GM12873 (cell line): ENCODE results near the gene ZC3H12D.

Experiments
- TF ChIP-seq, protein P1 (sequence below): IDR thresholded peaks from 2 replicates; pipeline ENCODE4 v1.5.1; 2012; ENCODE audit warnings: low read depth, mild to moderate bottlenecking, moderate library complexity, low read length, control low read depth; ENCODE audit not compliant: insufficient read depth; ENCODE audit errors: missing control alignments

The ZC3H12D gene

DNA sequence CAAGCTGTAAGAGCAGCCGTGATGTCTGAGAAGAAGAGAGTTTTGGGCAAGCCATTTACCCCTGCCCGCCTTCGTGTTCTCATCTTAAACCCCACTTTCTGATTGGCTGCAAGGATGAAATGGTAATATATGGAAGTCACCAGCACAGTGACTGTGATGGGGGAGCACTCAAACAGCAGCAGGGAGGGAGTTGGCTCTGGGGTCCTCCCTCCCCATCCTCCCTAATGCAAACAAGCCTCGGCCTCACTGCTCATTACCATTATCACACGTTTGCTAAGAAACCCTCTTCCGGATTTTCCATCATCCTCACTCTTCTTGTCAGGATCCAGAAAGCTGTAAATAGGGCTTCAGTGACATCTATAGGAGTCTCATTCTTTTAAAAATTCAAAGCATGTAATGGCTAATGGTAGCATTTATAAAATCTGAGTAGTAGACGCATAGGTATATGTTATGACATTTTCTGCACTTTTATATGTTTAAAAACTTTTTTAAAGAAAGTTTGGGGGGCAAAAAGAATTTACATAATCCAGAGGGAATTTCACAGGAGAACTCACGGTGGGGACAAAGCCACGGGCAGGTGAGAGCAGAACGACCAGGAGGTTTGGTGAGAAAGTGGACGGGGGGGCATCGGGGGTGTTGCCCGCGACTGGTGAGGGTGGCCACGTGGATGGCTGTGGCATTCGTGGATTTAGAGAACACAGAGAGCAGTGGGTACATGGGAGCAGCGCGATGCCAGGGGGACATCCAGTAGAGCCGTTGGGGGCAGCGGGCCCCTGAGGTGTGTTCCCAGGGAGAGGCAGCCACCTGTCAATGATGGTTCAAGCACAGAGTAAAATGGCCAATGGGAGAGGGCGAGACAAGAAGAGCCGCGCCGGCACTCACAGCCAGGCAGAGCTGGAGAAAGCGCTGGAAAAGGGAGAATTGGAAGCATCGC lies 55.1 kb downstream of the ZC3H12D start:
- TF ChIP-seq, protein P1, sequence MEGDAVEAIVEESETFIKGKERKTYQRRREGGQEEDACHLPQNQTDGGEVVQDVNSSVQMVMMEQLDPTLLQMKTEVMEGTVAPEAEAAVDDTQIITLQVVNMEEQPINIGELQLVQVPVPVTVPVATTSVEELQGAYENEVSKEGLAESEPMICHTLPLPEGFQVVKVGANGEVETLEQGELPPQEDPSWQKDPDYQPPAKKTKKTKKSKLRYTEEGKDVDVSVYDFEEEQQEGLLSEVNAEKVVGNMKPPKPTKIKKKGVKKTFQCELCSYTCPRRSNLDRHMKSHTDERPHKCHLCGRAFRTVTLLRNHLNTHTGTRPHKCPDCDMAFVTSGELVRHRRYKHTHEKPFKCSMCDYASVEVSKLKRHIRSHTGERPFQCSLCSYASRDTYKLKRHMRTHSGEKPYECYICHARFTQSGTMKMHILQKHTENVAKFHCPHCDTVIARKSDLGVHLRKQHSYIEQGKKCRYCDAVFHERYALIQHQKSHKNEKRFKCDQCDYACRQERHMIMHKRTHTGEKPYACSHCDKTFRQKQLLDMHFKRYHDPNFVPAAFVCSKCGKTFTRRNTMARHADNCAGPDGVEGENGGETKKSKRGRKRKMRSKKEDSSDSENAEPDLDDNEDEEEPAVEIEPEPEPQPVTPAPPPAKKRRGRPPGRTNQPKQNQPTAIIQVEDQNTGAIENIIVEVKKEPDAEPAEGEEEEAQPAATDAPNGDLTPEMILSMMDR: no peak

DNA sequence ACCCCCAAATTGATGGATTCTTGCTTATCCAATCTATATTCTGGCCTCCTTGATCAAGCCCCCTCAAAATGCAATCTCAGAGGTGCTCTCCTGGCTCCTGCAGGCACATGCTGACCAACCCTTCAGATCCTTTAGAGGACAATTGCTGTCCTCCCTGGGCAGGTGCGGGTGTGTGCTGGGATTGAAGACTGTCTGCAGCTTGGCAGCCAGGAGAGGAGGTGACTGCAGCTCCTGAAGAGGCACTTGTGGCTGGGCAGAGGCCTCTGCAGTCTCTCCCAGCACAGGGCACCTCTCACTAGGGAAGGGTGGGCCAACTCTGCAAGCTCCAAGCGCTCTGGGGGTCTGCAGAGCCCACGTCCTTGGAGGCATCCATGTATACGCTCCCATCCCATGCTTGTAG lies 56.2 kb downstream of the ZC3H12D start:
- TF ChIP-seq, protein P1: no peak

DNA sequence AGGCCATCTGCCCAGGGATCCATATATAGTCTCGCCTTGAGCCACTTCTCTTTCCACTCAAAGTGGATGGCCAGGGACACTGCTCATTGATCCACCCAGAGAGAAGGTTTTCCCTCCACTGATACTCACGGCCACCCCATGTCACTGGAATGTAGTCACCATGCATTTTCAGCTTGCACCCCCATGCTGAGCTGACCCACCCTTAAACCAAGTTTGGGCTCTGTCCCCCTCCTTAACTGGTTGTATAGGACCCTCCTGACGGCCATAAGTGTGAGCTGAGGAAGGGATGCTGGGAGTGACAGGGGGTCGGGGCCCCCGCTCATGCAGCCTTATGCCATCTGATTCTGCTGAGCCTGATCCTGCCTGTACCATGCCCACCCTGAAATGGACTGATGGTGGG lies 59.1 kb downstream of the ZC3H12D start:
- TF ChIP-seq, protein P1: no peak

DNA sequence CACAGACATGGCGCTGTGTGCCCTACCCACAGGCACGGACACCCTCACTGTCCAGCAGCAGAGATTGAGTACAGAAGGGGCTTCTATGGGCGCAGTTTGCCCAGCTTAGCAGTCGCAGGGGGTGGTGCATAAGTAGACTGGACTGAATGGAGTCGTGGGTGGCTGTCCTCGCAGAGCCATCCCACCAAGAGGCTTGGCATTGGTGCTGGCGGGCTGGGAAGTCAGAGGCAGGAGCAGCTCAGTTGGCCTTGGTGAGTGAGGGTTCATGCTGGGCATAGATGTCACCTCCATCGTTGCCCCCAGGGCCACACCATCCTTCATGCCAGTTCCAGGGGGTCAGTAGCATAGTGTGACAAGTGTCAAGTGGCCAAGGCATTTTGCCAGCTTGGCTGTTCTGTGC lies 59.6 kb downstream of the ZC3H12D start:
- TF ChIP-seq, protein P1: no peak

DNA sequence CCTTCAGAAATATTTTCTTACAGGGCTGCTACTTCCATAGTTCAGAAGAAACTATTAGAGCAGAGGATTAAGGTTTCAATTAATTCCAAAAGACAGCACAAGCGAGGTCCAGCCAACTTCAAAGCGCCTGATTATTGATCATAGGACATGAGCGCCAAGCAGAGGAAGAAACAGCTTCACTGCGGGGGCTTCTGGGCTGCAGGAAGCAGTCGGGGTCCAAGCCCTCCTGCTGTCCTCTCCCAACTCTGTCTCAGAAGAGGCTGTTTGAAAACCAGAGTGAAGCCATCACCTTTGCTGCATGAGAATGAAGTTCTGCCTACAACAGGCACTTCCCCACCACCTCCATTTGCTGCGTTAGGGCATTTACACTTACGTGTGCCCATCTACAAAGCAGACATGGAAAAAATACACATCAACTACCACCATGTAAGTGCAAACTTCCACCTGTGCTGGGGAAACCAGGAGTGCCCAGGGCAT lies 60.8 kb downstream of the ZC3H12D start:
- TF ChIP-seq, protein P1: no peak

DNA sequence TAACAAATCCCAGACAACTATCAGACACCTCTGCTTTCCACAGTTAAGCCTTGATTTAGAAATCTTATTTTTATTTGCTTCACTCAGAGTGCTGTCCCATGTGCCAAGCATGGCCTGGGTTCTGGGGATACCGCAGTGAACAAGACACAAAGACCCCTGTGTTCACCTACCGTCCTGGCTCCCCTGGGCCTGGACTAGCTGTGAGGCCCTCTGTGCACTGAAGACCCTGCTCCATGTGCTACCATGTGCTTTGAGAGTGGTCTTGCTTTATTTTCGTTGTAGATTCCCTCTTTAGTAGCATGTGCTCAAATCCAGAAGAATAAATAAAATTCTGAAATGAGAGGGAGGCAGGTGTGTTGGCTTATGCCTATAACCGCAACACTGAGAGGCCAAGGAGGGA lies 62.2 kb downstream of the ZC3H12D start:
- TF ChIP-seq, protein P1: no peak

DNA sequence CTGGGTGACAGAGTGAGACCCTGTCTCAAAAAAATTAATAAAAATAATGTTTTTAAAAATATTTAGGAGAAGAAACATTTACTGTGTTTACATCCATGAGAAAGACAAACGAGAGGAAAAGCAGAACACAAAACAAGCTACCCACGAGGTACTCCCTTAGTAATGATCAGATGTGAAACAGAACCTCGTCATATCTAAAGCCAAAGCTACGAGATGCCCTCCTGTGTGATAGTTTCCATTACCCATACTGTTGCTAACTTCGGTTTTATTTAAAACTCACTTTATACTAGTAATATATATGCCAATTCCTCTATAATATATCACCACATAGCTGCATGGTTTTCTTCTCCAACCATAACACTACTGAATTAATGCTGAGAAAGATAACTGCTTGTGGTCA lies 63.7 kb downstream of the ZC3H12D start:
- TF ChIP-seq, protein P1: no peak
